Measurements from ENCODE around the gene JARID2.

JARID2 gene

GRCh38 chr6:15207923-15208322 lies 37.9 kb upstream of the JARID2 start:
- no peak for DNase-seq (ENCODE audit: low spot score)

GRCh38 chr6:15213838-15214400 lies 31.9 kb upstream of the JARID2 start:
- WGBS, 2 donors (ENCODE audit: extremely low coverage in 2 of 2, insufficient read length in 2 of 2, insufficient replicate concordance in 1 of 2): no CpG with 5 or more reads among the region's 7 CpGs
- no peak for DNase-seq (ENCODE audit: low spot score)

More at GRCh38 chr6:15207923-15208322, 37.9 kb upstream of the JARID2 start:
- no peaks in the 10 kb centered on the region for H3K9me3 ChIP-seq (replicated peaks in 1 of 2; ENCODE audit: control insufficient read depth in 2 of 2, insufficient read depth in 1 of 2, low read depth in 1 of 2, low read length in 2 of 2)
- no peak overlapping the region for H3K4me2 ChIP-seq (ENCODE audit: insufficient read depth, low read length, poor library complexity, severe bottlenecking)
- no peak overlapping the region for H2BK120ac ChIP-seq (ENCODE audit: low read depth, low read length)
- WGBS, 2 donors (ENCODE audit: extremely low coverage in 2 of 2, insufficient read length in 2 of 2, insufficient replicate concordance in 1 of 2): no CpG with 5 or more reads among the region's 3 CpGs
- no peak overlapping the region for H3K4ac ChIP-seq (ENCODE audit: low read length)
- H3K9ac ChIP-seq (ENCODE audit: low read depth, low read length, poor library complexity): no peak overlapping the region
- no peak overlapping the region for H2BK5ac ChIP-seq (ENCODE audit: low read length)
- no peaks in the 10 kb centered on the region for H3K36me3 ChIP-seq (replicated peaks in 1 of 2; ENCODE audit: control insufficient read depth in 2 of 2, insufficient read depth in 2 of 2, low read length in 2 of 2)
- H3K14ac ChIP-seq (ENCODE audit: low read length): no peak overlapping the region
- no peaks in the 10 kb centered on the region for H3K27me3 ChIP-seq (ENCODE audit: control insufficient read depth in 3 of 3, insufficient read depth in 3 of 3, low read depth in 1 of 3, low read length in 3 of 3)
- no peak overlapping the region for H2BK12ac ChIP-seq (ENCODE audit: low read length)
- no peak overlapping the region for H3K27ac ChIP-seq (replicated peaks; ENCODE audit: low read length)
- no peaks in the 10 kb centered on the region for H3K4me1 ChIP-seq (ENCODE audit: control insufficient read depth in 2 of 2, insufficient read depth in 1 of 2, low read depth in 1 of 2, low read length in 2 of 2)
- H3K79me1 ChIP-seq (ENCODE audit: low read depth, low read length): no peaks in the 10 kb centered on the region
- no peak overlapping the region for H3K18ac ChIP-seq (ENCODE audit: low read length)
- H4K8ac ChIP-seq (ENCODE audit: low read depth, low read length): no peak overlapping the region
- no peak overlapping the region for H4K91ac ChIP-seq (ENCODE audit: low read depth, low read length, poor library complexity)
- H3K4me3 ChIP-seq (ENCODE audit: low read length in 2 of 2): no peak overlapping the region
- H2AK5ac ChIP-seq (ENCODE audit: low read depth, low read length): no peak overlapping the region
- no peak overlapping the region for H3K23ac ChIP-seq (ENCODE audit: low read depth, low read length, poor library complexity)
- H2BK15ac ChIP-seq (ENCODE audit: low read length): no peak overlapping the region
- no peak overlapping the region for H2AFZ ChIP-seq (ENCODE audit: low read length)

GRCh38 chr6:15218401-15218800 lies 27.5 kb upstream of the JARID2 start:
- no peak overlapping the region for H4K8ac ChIP-seq (ENCODE audit: low read depth, low read length)
- no peak overlapping the region for H3K4me3 ChIP-seq (ENCODE audit: low read length in 2 of 2)
- no peak overlapping the region for H4K91ac ChIP-seq (ENCODE audit: low read depth, low read length, poor library complexity)
- H2AK5ac ChIP-seq (ENCODE audit: low read depth, low read length): no peak overlapping the region
- no peak overlapping the region for H2BK120ac ChIP-seq (ENCODE audit: low read depth, low read length)
- no peak overlapping the region for H3K4ac ChIP-seq (ENCODE audit: low read length)
- H3K23ac ChIP-seq (ENCODE audit: low read depth, low read length, poor library complexity): no peak overlapping the region
- no peak overlapping the region for H3K27ac ChIP-seq (replicated peaks; ENCODE audit: low read length)
- H3K18ac ChIP-seq (ENCODE audit: low read length): no peak overlapping the region
- no peak overlapping the region for H2BK5ac ChIP-seq (ENCODE audit: low read length)
- no peak overlapping the region for H3K4me2 ChIP-seq (ENCODE audit: insufficient read depth, low read length, poor library complexity, severe bottlenecking)
- H3K9ac ChIP-seq (ENCODE audit: low read depth, low read length, poor library complexity): no peak overlapping the region
- no peaks in the 10 kb centered on the region for H3K79me1 ChIP-seq (ENCODE audit: low read depth, low read length)
- H3K14ac ChIP-seq (ENCODE audit: low read length): no peak overlapping the region
- no peak for DNase-seq (ENCODE audit: low spot score)
- H3K4me1 ChIP-seq (ENCODE audit: control insufficient read depth in 2 of 2, insufficient read depth in 1 of 2, low read depth in 1 of 2, low read length in 2 of 2): peaks cover 0 to 3% of the 10 kb centered on the region in 2 donors
- no peak overlapping the region for H2AFZ ChIP-seq (ENCODE audit: low read length)
- no peaks in the 10 kb centered on the region for H3K9me3 ChIP-seq (replicated peaks in 1 of 2; ENCODE audit: control insufficient read depth in 2 of 2, insufficient read depth in 1 of 2, low read depth in 1 of 2, low read length in 2 of 2)
- H3K36me3 ChIP-seq (replicated peaks in 1 of 2; ENCODE audit: control insufficient read depth in 2 of 2, insufficient read depth in 2 of 2, low read length in 2 of 2): no peaks in the 10 kb centered on the region
- no peak overlapping the region for H2BK15ac ChIP-seq (ENCODE audit: low read length)
- H2BK12ac ChIP-seq (ENCODE audit: low read length): no peak overlapping the region
- no peaks in the 10 kb centered on the region for H3K27me3 ChIP-seq (ENCODE audit: control insufficient read depth in 3 of 3, insufficient read depth in 3 of 3, low read depth in 1 of 3, low read length in 3 of 3)
- no CpG with 5 or more reads among the region's 18 CpGs for WGBS, 2 donors (ENCODE audit: extremely low coverage in 2 of 2, insufficient read length in 2 of 2, insufficient replicate concordance in 1 of 2)

More at GRCh38 chr6:15213838-15214400, 31.9 kb upstream of the JARID2 start:
- Histone ChIP-seq H3K9ac (ENCODE audit: low read depth, low read length, poor library complexity) (no peak overlapping the region), H3K27ac (replicated peaks; ENCODE audit: low read length) (no peak overlapping the region), H2BK12ac (ENCODE audit: low read length) (no peak overlapping the region), H3K4ac (ENCODE audit: low read length) (no peak overlapping the region), H3K23ac (ENCODE audit: low read depth, low read length, poor library complexity) (no peak overlapping the region), H3K14ac (ENCODE audit: low read length) (no peak overlapping the region), H2AK5ac (ENCODE audit: low read depth, low read length) (no peak overlapping the region), H2BK120ac (ENCODE audit: low read depth, low read length) (no peak overlapping the region), H3K79me1 (ENCODE audit: low read depth, low read length) (no peaks in the 10 kb centered on the region), H2BK15ac (ENCODE audit: low read length) (no peak overlapping the region), H2BK5ac (ENCODE audit: low read length) (no peak overlapping the region), H3K27me3 (ENCODE audit: control insufficient read depth in 3 of 3, insufficient read depth in 3 of 3, low read depth in 1 of 3, low read length in 3 of 3) (no peaks in the 10 kb centered on the region), H3K36me3 (replicated peaks in 1 of 2; ENCODE audit: control insufficient read depth in 2 of 2, insufficient read depth in 2 of 2, low read length in 2 of 2) (no peaks in the 10 kb centered on the region), H3K9me3 (replicated peaks in 1 of 2; ENCODE audit: control insufficient read depth in 2 of 2, insufficient read depth in 1 of 2, low read depth in 1 of 2, low read length in 2 of 2) (no peaks in the 10 kb centered on the region), H4K8ac (ENCODE audit: low read depth, low read length) (no peak overlapping the region), H3K18ac (ENCODE audit: low read length) (no peak overlapping the region), H3K4me2 (ENCODE audit: insufficient read depth, low read length, poor library complexity, severe bottlenecking) (no peak overlapping the region), H2AFZ (ENCODE audit: low read length) (no peak overlapping the region), H4K91ac (ENCODE audit: low read depth, low read length, poor library complexity) (no peak overlapping the region), H3K4me1 (ENCODE audit: control insufficient read depth in 2 of 2, insufficient read depth in 1 of 2, low read depth in 1 of 2, low read length in 2 of 2) (no peaks in the 10 kb centered on the region), H3K4me3 (ENCODE audit: low read length in 2 of 2) (no peak overlapping the region)

GRCh38 chr6:15220062-15220461 lies 25.8 kb upstream of the JARID2 start:
- Histone ChIP-seq H3K27me3 (ENCODE audit: control insufficient read depth in 3 of 3, insufficient read depth in 3 of 3, low read depth in 1 of 3, low read length in 3 of 3) (no peaks in the 10 kb centered on the region), H2BK120ac (ENCODE audit: low read depth, low read length) (no peak overlapping the region), H3K4me3 (ENCODE audit: low read length in 2 of 2) (no peak overlapping the region), H2BK5ac (ENCODE audit: low read length) (no peak overlapping the region), H3K4ac (ENCODE audit: low read length) (no peak overlapping the region), H4K91ac (ENCODE audit: low read depth, low read length, poor library complexity) (no peak overlapping the region), H3K27ac (replicated peaks; ENCODE audit: low read length) (no peak overlapping the region), H2BK15ac (ENCODE audit: low read length) (no peak overlapping the region), H4K8ac (ENCODE audit: low read depth, low read length) (no peak overlapping the region), H3K23ac (ENCODE audit: low read depth, low read length, poor library complexity) (no peak overlapping the region), H3K9me3 (replicated peaks in 1 of 2; ENCODE audit: control insufficient read depth in 2 of 2, insufficient read depth in 1 of 2, low read depth in 1 of 2, low read length in 2 of 2) (no peaks in the 10 kb centered on the region), H3K9ac (ENCODE audit: low read depth, low read length, poor library complexity) (no peak overlapping the region), H2BK12ac (ENCODE audit: low read length) (no peak overlapping the region), H3K36me3 (replicated peaks in 1 of 2; ENCODE audit: control insufficient read depth in 2 of 2, insufficient read depth in 2 of 2, low read length in 2 of 2) (no peaks in the 10 kb centered on the region), H3K4me2 (ENCODE audit: insufficient read depth, low read length, poor library complexity, severe bottlenecking) (no peak overlapping the region), H2AFZ (ENCODE audit: low read length) (no peak overlapping the region), H3K14ac (ENCODE audit: low read length) (no peak overlapping the region), H3K4me1 (ENCODE audit: control insufficient read depth in 2 of 2, insufficient read depth in 1 of 2, low read depth in 1 of 2, low read length in 2 of 2) (peaks cover 0 to 5% of the 10 kb centered on the region in 2 donors), H3K18ac (ENCODE audit: low read length) (no peak overlapping the region), H2AK5ac (ENCODE audit: low read depth, low read length) (no peak overlapping the region), H3K79me1 (ENCODE audit: low read depth, low read length) (no peaks in the 10 kb centered on the region)
- WGBS, 2 donors (ENCODE audit: extremely low coverage in 2 of 2, insufficient read length in 2 of 2, insufficient replicate concordance in 1 of 2): no CpG with 5 or more reads among the region's 2 CpGs
- no peak for DNase-seq (ENCODE audit: low spot score)

Data from neuronal stem cell (in vitro differentiated cells).